GM18867 (cell line): Measurements from ENCODE around the gene TIMMDC1.

Experiments used
- ATAC-seq: cut with Tn5 transposase; IDR thresholded peaks from one replicate; pipeline ENCODE4 v1.9.1; 2021; ENCODE audit warnings: mild to moderate bottlenecking, moderate library complexity; ENCODE audit not compliant: unreplicated experiment

Gene TIMMDC1, protein sequence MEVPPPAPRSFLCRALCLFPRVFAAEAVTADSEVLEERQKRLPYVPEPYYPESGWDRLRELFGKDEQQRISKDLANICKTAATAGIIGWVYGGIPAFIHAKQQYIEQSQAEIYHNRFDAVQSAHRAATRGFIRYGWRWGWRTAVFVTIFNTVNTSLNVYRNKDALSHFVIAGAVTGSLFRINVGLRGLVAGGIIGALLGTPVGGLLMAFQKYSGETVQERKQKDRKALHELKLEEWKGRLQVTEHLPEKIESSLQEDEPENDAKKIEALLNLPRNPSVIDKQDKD

GRCh38 chr3:119498186-119499011, at the start of gene TIMMDC1:
Gene TIMMDC1 (plus strand): TSS chr3:119498547. CDS start chr3:119498734, 187 bp downstream.
- ATAC-seq, result peak; percentile 99

DNA sequence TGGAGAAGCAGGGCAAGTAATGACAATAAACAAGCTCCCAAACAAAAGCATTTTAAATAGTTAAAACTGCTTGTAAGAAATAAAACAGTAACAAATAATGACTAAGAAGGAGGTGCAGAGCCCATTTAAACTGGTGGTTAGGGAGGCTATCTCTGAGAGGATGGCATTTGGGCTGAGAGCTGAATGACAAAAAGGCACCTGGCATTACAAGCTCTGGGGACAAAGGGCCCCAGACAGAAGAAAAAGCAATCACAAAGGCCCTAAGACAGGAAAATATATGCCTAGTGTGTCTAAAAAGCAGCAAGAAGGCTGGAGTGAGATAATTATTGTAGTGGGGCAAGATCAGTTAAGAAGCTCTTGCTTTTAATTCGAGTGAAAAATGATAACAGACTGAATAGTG, 44.5 kb upstream of the TIMMDC1 start:
- ATAC-seq, result no peak

GRCh38 chr3:119456469-119456868, 41.9 kb upstream of the TIMMDC1 start:
- ATAC-seq, result no peak

- no peak for ATAC-seq
These were observed 41.1 kb upstream of the TIMMDC1 start for GRCh38 chr3:119457246-119457645.

DNA sequence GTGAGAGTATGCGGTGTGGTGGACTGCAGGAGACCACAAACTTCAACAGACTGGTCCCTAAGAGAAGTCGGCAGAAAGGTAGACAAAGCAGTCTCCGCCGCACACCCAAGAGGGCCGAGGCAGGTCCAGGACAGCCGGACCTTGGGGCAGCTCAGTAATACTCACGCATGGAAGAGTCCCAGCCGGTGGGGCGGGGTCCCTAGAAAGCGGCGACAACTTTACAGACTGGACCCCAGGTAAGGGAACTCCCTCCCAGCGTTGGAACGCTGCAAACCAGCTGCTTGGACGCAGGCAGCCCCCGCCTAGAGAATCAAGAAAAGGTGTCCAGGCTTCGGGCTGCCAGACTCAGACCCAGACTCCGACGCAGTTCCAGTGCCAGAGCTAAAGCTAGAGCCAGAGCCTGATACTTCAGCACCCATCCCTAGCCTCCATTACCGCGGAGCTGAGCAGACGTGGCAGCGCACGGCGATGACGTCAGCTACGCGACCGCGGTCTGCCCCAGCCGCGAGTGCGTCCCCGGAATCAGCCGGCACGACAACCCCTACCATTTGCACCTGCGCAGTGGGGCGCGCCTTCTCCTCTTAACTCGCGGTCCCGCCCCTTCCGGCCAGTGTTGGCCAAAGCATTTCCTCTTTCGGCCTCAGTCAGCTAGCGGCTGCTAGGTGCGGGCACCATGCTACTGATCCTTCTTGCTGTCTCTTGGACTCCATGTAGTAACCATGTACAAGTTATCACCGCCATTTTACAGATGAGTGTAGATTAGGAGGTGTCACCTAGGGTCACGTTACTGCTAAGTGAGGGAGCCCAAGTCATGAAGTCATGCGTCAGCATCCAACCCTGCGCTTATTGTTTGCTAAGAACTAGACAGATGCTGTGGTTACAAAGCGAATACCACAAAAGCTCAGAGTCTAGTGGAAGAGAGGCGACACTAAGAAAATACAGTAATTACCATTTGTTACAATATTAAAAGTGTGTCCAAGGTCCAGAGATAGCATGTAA, 34.9 kb upstream of the TIMMDC1 start, which contains the start of gene TMEM39A:
Gene TMEM39A (minus strand): TSS at position 445 of the 999 bp plus-strand sequence. CDS start 1,541 bp downstream, outside the sequence.
- ATAC-seq, result peak; percentile 92

DNA sequence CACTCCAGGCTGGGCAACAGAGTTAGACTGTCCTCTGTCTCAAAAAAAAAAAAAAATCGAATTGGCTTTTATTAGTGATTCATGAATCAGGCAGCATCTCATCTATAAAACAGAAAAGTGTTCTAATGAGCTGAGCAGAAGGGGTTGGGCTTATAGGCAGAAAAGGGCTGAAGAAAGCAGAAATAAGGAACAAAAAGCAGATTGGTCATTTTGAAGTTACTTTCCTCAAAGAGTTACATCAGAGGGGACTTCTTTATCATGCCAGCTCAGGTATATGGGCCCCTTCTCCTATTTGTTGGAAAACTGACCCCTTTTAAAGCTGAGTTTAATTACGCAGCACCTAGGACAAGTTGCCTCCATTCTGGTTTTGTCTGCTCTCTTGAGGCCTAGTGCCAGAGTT, 30.3 kb upstream of the TIMMDC1 start:
- no peak for ATAC-seq

DNA sequence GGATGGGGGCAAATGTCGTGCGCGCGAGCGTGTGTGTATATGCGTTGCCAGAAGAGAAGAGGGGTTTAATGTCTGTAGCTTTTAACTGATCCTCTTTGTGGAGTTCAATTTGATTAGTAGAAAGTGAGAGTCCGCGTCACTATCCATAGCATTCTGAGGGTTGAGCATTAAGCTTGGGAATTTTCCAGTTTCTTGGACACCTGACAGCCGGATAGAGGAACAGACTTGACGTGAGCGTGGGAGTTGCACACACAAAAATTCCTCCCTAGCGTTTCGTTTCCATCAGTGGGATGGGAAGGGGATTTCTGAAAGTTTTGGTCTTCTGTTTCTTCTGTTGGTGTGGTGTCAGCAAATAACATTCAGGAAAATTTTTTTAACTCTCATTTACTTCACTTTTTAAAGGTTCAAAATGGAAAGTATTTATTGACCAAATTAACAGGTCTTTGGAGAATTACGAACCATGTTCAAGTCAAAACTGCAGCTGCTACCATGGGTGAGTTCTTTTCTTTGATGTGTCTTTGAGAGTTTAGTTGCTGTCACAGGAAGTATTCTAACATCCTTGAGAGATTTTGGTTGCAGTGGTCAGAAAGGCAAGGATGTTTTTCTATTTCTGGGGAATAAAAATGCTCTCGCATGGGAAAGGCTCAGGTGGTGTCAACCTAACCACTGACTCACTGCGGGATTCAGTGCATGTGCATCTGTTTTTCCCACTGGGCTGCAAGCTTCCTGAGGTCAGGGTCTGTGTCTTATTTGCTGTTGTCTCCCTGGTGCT, 28.7 kb upstream of the TIMMDC1 start:
- ATAC-seq, result no peak

GRCh38 chr3:119470866-119471265, 27.5 kb upstream of the TIMMDC1 start:
- no peak for ATAC-seq

- ATAC-seq, result no peak
These were observed 17.3 kb upstream of the TIMMDC1 start for GRCh38 chr3:119481079-119481478.

GRCh38 chr3:119483101-119483500, 15.2 kb upstream of the TIMMDC1 start:
- no peak for ATAC-seq

DNA sequence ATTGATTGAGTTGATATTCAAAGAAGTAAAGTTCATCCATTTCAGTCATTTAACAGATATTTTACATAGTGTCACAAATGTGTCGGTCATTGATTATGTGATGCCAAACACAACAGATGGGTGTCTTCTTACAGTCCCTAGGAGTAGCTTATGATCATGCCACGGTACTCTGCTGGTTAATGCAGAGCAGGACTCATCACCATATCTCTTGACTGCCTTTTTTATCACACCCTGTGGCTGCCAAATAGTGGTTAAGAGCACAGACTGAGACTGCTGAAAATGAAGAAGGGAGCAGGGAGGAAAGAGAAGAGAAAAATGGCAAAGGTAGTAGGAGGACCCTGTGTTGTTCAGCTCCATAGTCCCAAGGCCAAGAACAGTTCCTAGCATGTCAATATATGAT, 12.8 kb upstream of the TIMMDC1 start:
- ATAC-seq, result no peak

DNA sequence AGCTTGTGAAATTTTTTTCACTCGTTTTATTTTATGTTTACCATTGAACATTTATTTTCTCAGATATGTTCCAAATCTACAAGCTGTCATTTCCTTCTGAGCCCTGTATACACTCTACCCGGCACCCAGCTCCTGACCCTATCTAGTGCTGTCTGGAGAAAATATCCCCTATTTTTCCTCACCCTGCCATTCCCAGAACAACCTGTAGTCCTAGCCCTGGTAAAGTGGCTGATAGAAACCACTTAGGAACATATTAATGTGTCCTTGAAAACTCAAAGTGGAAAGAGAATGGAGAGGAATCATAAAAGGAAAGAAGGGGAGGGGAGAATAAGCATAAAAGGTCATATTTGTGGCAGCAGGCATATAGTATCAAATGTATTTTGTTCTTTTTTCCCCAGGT, 8.2 kb upstream of the TIMMDC1 start:
- no peak for ATAC-seq

DNA sequence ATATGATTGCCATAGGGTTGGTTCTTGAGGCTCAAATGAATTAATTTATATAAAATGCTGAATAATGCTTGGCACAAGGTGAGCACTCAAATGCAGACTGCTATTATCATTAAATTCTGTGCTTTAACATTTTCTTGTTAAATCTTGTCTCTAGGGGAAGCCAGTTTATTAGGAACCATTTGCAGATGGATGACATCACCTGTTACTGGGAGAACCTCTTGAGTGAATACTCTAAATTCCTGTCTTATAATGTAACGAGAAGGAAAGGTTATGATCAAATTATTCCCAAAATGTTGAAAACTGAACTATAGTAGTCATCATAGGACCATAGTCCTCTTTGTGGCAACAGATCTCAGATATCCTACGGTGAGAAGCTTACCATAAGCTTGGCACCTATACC, 6.2 kb upstream of the TIMMDC1 start:
- no peak for ATAC-seq

- no peak for ATAC-seq
These were observed 5.5 kb upstream of the TIMMDC1 start for GRCh38 chr3:119492810-119493209.

DNA sequence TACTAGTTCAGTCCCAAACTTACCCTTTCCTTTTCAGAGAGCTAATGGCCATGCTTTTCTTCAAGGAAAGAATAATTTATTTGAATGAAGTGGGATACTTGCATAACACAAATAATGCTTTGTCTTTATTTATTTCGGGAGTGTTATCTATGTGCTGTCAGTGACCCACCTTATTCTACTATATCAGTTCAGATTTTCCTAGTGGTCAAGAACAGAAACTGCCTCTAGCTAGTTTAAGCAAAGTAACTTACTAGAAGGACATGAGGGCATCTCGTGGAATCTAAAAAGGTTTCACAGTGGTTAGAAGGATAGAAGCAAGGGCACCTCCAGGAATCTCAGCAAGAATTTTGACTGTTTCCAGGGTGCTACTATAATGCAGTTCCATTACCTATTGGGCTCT, 3.8 kb upstream of the TIMMDC1 start:
- ATAC-seq, result no peak

DNA sequence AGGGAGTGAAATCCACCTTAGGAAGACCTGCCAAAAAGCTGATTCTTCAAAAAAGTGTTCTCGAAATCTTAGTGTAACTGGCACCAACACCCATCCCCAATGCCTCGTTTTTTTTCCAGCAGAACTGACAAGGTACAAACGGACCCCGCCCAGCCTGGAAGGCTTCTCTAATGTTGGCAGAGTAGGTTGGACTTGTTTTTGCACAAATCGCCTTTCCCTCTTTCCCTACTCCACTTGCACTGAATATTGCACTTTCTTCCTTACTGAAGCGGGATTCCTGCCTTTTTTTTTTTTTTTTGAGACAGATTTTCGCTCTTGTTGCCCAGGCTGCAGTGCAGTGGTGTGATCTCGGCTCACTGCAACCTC, 544 bp upstream of the TIMMDC1 start:
- ATAC-seq, result peak; percentile 14

GRCh38 chr3:119500265-119500664, 1.9 kb downstream of the TIMMDC1 start:
- no peak for ATAC-seq

DNA sequence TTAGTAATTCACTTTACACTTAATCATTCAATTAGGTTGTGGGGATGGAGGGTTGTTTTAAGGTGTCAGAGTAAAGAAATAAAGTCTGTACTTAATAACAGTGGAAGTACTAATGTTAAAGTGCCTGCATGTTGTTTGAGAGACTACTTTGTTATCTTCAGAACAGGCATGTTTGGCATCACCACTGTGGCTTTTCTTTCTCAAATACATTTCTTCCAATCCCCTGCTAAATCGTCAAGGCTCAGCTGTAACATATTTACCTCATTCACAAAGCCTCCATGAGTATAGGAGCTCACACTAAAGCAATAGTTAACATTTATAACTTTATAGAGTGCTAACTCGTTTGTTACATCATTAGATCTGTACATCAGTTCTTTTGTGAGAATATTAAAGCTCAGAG, 2.6 kb downstream of the TIMMDC1 start:
- ATAC-seq, result no peak

GRCh38 chr3:119506631-119507030, 8.3 kb downstream of the TIMMDC1 start:
- ATAC-seq, result no peak

DNA sequence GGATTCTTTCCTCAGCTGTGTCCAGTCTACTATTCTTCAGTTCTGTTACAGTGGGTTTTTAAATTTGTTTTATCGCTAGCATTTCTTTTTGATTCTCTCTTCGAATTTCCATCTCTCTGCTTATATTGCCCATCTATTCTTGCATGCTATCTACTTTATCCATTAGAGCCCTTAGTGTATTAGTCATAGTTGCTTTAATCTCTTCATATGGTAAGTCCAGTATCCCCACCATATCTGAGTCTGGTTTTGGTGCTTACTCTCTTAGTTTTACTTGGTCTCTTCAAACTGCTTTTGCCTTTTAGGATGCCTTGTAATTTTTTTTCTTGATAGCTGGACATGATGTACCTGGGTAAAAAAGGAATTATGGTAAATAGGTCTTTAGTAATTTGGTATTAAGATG, 9.1 kb downstream of the TIMMDC1 start:
- no peak for ATAC-seq
